T47D (cell line): ENCODE measurements around the gene KCNMA1.
A peak's percentile ranks its signal among the peaks of the same experiment; 100 is the strongest.

ENCODE experiments used
- DNase-seq, 2 experiments: peaks; one replicate each; pipeline versions ENCODE4 v3.0.0 to v3.0.0-alpha.2; 2011 to 2012; ENCODE audit warnings: low read depth in 1 of 2, low spot score in 1 of 2
- JUND ChIP-seq: IDR thresholded peaks from 2 replicates; pipeline ENCODE4 v1.6.1; 2012; ENCODE audit warnings: low read depth
- in situ Hi-C: cut with HindIII; loops from 2 replicates; pipeline ENCODE4 v1.10.0; 2016; ENCODE audit warnings: low sequenced_read_pairs, low pct_unique_long_range_greater_than_20kb

Gene KCNMA1

DNA sequence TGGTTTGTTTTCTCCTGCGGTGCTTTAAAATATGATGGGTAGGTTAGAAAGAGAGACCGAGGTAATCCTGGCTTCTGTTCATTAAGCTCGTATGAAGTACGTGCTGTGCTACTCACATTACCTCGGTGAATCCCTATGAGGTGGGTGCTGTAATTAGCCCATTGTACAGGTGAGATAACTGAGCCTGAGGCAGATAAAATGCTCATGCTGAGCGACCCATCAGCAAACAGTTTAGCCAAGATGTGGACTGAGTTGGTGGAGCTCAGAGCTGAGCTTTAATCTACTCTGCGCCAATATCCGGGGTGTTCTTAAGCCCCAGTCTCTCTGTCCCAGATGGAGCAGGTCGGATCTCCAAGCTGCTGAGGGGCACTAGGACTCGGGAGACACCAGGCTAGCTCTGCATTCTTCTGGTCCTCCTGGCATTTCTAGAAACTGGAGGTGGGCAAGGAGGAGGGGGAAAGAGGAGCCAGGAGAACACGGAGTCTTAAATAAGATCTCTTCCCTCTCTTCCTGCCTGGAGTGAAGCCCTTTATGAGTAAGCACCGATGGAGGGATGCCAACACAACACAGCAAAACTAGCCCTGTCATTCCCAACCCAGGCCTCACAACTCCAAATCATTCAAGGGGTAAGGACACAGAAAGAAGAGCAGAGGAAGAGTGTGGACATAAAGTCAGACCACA, 458.5 kb downstream of the KCNMA1 start:
- no peak for TF ChIP-seq JUND
- in situ Hi-C loops, result no loop called here
- DNase-seq, result peak in 1 of 2 experiments; percentile 38

DNA sequence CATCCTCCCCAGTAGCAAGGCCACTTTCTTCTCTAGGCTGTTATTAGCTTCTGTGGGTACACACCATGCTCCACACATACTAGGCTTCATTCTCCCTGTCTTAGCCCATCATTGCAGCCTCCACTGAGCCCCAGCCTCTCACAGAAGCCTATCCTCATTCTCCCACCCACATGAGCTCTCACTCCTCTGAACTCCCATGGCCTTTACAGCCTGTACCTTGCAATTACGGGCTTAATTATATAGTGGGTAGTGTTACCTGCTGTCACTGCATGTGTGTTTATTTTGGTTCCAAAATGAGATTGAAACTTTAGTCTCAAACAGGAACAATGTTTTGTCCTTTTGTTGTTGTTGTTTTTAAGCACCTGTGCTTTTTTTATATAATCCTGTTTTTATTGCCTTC, 460.0 kb downstream of the KCNMA1 start:
- in situ Hi-C loops, result no loop called here
- DNase-seq, result no peak
- TF ChIP-seq JUND, result no peak

DNA sequence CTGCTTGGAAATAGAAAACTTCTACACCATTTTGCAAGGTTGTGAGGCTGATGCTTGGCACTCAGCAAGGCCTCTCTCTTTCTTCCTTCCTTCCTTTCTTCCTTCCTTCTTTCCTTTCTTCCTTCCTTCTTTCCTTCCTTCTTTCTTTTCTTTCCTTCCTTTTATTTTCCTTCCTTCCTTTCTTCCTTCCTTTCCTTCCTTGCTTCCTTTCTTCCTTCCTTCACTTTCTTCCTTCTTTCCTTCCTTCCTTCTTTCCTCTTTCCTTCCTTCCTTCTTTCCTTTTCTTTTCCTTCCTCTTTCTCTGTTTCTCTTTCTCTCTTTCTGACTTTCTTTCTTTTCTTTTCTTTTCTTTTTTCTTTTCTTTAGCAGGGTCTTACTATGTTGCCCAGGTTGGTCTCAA, 460.4 kb downstream of the KCNMA1 start:
- in situ Hi-C loops, result no loop called here
- no peak for TF ChIP-seq JUND

GRCh38 chr10:77176232-77176631, 461.4 kb downstream of the KCNMA1 start:
- in situ Hi-C loops, result no loop called here

More for the DNA sequence above, 460.4 kb downstream of the KCNMA1 start:
- DNase-seq, result no peak

DNA sequence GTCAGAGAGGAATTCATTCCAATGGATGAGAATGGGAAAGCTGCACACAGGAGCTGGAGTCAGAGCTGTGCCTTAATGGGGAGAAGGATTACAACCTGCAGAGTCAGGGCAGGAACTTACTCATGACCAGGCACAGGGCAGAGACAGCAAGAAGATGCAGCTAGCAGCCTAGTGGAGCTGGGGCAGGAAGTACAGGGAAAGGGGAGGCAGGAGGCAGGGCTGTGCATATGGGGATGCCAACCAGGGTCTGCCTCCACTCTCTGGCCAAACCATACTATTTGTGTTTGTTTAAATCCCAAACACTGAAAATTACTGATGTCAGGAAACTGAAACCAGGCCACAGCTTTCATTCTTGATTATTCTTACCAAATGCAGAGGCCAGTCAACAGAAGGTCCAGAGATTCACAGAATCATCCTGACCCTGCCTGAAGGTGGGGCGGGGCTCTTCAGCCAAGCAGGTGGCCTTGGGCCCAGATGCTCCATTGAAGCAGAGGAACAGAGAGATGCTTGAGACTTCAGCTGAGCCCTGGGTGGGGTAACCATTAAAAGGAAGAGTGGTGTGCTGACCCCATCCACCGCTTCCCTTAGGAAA, 461.9 kb downstream of the KCNMA1 start:
- in situ Hi-C loops, result no loop called here
- TF ChIP-seq JUND, result no peak
- DNase-seq, result no peak

More at GRCh38 chr10:77176232-77176631, 461.4 kb downstream of the KCNMA1 start:
- no peak for DNase-seq
- no peak for TF ChIP-seq JUND

GRCh38 chr10:77173615-77174461, 463.8 kb downstream of the KCNMA1 start:
- peak; percentile 61 to 92 for DNase-seq
- in situ Hi-C loops, result no loop called here
- TF ChIP-seq JUND, result no peak

GRCh38 chr10:77172086-77172485, 465.5 kb downstream of the KCNMA1 start:
- TF ChIP-seq JUND, result no peak
- in situ Hi-C loops, result no loop called here

DNA sequence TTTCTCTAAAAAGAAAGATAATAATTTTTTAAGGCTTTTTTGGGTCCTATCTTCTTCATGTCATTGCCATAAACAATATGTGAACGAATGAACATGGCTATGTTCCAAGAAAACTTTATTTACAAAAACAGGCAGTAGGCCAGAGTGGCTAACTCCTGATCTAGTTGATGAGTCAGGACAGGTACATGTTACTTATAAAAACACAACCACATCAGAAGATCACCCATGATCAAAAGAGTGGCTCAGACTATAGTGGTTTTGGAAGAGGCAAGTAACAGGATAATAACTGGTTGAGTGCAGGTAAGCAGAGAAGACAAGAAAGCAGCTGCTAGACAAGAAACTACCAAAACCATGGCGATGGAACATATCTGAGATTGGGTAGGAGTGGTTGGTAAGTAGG, 468.7 kb downstream of the KCNMA1 start:
- no peak for TF ChIP-seq JUND
- in situ Hi-C loops, result no loop called here
- DNase-seq, result peak in 1 of 2 experiments; percentile 19

More at GRCh38 chr10:77172086-77172485, 465.5 kb downstream of the KCNMA1 start:
- DNase-seq, result no peak

DNA sequence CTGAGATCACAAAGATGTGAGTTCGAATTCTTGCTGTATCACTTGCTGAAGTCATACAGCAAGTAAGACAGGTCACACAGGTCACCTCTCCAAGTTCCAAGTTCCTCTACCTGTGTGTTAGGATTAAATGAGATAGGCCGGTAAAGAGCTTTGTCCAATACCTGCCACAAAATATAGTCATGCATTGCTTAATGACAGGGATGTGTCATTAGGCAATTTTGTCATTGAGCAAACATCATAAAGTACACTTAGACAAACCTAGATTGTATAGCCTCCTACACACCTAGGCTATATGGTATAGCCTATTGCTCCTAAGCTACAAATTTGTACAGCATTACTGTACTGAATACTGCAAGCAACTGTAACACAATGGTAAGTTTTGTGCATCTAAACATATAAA, 469.4 kb downstream of the KCNMA1 start:
- in situ Hi-C loops, result no loop called here
- peak in 1 of 2 experiments; percentile 44 for DNase-seq
- no peak for TF ChIP-seq JUND

DNA sequence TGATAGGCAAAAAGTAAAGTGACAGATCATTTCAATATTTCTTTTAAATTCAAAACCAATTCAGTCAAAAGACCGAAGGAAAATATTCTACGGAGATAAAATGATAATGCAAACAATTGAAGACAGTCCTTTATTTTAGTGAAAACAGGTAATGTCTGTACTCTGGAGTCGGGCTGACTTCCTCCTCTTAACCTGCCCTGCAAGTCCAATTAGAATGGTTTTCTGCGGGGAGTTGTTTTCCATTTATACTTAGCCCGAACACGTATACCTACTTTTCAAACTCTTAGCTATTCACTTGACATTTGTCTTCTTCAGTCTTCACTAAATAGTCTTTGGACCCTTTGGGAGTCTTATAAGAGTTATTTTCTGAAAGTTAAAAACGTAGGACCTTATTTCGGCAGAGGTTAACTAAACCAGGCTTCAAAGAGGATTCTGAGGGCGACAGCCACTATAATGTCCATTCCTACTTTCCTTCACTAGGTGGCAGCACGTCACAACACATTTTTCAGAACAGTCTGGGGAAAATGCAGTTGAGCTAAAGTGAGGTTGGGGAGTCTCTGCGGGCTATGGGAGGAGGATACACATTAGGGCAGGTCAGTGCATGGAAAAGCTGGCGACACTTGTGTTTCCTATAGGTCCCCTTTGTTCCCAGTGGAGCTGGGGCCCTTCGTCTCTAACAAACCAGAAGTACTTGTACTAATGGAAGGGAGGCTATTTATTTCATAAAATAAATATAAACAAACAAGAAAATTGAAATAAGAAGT, 472.0 kb downstream of the KCNMA1 start:
- peak in 1 of 2 experiments; percentile 88 for DNase-seq
- no peak for TF ChIP-seq JUND
- in situ Hi-C loops, result no loop called here

- in situ Hi-C loops, result no loop called here
- DNase-seq, result no peak
- TF ChIP-seq JUND, result no peak
These were observed 472.8 kb downstream of the KCNMA1 start for GRCh38 chr10:77164616-77165311.

- in situ Hi-C loops, result no loop called here
- peak in 1 of 2 experiments; percentile 46 for DNase-seq
- TF ChIP-seq JUND, result no peak
These were observed 473.8 kb downstream of the KCNMA1 start for GRCh38 chr10:77163670-77164348.
